Activated CD4-positive, alpha-beta T cell treated with anti-CD3 and anti-CD28 coated beads, Interleukin-2, amount 50 U/mL, for 1 hour (primary cell): ENCODE results near the gene NANOS1.

Experiments used
- DNase-seq: peaks from one replicate; pipeline ENCODE4 v3.0.0-alpha.2; 2020

The NANOS1 gene, protein sequence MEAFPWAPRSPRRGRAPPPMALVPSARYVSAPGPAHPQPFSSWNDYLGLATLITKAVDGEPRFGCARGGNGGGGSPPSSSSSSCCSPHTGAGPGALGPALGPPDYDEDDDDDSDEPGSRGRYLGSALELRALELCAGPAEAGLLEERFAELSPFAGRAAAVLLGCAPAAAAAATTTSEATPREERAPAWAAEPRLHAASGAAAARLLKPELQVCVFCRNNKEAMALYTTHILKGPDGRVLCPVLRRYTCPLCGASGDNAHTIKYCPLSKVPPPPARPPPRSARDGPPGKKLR

GRCh38 chr10:119029613-119030420 lies at the start of gene NANOS1:
NANOS1 (plus strand) TSS chr10:119029714; CDS start chr10:119029802, 88 bp downstream.
- peak; percentile 9 for DNase-seq

DNA sequence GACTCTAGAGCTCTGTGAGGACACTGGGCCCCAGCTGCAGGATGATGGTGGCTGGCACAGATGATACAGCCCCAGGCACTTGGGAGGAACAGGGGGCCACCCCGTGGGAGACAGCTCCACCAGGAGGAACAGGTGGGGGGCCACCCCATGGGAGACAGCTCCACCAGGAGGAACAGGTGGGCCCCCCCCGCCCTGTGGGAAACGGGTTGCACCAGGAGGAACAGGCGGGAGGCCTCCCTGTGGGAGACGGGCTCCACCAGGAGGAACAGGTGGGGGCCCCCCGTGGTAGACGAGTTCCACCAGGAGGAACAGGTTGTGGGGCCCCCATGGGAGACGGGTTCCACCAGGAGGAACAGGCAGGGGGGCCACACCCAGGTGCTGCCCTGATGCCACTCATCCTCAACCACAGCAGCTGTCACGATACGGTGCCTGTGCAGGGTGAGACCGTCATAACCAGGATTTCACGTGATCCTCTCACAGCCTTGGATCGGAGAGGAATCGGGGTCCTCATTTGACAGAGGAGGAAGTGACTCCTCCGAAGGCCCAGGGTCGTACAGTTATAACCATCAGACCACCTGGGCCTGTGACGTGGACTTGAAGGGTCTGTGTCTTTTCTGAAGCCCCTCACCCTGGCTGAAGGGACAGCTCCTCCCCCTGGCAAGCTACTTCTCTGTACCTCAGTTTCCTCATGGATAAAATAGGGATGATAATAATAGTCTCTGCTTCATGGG lies 49.2 kb upstream of the NANOS1 start:
- no peak for DNase-seq

DNA sequence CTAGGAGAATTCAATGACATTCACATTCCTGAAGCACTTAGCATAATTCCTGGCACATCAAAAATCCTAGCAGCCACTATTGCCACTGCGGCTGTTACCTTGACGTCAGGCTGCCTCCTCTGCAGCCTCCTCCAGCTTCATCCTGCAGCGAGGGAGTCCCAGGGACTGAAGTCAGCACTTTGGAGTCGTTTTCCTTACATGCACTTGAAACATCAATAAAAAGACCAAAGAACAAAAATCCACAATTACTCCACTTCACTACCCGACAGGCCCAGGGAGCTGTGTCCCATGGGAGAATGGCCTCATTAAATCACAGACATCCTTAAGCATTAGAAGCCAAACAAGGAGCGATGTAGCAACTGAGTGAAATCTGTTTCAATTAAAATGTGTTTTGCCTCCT lies 48.6 kb upstream of the NANOS1 start:
- no peak for DNase-seq

GRCh38 chr10:118981946-118982345 lies 47.6 kb upstream of the NANOS1 start:
- no peak for DNase-seq

GRCh38 chr10:118982366-118982765 lies 47.1 kb upstream of the NANOS1 start:
- no peak for DNase-seq

DNA sequence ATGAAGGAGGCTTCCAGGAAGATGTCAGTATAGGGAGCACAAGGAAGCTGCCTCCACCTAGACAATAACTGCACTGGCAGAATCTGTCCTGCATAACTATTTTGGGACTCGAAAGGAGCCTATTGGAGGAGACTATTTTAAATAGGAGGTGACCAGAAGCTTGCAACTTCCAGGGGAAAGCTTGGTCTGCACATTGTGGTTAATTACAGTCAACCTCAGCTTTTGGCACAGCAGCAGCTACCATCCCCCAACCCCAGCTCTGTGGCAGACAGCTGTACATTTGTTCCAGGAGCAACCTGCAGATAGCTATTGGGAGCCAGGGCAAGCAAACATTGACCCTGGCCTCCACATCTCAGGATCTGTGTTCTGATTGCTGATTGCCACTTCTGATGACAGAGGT lies 46.3 kb upstream of the NANOS1 start:
- no peak for DNase-seq

GRCh38 chr10:118985576-118985975 lies 43.9 kb upstream of the NANOS1 start:
- no peak for DNase-seq

DNA sequence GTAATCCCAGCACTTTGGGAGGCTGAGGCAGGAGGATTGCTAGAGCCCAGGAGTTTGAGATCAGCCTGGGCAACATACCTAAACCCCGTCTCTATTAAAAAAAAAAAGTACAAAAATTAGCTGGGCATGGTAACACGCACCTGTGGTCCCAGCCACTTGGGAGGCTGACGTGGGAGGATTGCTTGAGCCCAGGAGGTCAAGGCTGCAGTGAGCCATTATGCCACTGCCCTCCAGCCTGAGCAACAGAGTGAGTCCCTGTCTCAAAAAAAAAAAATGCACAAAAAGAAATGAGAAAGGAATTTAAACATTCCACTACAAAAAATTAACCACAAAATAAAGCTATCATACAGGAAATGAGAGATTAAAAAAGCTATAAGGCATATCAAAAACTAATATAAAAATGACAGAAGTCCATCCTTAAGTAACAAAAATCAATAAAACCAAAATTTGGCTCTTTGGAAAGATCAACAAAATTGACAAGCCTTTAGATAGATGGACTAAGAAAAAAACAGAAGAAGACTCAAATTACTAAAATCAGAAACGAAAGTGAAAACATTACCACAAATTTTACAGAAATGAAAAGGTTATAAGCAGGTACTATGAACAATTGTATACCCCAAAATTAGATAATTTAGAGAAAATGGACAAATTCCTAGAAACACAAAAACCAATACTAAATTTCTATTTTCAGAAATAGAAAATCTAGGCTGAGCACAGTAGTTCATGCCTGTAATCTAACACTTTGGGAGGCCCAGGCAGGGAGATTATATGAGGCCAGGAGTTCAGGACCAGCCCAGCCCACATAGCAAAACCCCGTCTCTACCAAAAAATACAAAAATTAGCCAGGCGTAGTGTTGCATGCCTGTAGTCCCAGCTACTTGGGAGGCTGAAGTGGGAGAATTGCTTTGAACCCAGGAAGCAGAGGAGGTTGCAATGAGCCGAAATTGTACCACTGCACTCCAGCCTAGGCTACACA lies 42.4 kb upstream of the NANOS1 start:
- DNase-seq, result no peak

DNA sequence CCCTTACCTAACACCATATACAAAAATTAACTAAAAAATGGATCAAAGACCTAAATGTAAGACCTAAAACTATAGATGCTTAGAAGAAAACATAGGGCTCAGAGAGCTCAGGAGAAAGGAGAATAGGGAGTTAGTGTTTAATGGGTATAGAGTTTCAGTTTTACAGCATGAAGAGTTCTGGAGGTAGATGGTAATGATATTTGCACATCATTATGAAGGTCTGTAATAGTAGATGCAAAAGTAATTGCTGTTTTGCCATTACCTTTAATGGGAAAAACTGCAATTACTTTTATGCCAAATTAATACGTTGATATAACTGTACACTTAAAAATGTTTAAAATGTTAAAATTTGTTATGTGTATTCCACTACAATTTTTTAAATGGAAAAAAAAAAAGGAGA lies 39.2 kb upstream of the NANOS1 start:
- no peak for DNase-seq

DNA sequence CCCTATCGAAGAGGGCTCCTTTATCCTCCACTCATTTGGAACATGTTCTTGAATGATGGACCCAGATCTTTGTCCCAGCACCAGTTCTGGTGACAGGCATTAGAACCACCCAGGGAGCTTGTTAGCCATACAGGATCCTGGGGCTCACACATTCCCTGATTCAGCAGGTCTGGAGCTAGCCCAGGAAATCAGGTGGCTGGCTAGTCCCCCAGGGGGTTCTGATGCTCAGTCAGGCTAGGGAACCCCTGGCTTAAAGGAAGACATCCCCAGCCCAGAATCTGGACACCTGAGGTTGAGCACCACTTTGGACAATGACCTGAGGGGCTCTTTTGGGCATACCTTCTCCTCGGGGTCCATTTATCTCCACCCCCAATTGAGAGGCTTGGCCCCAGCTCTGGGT lies 37.0 kb upstream of the NANOS1 start:
- no peak for DNase-seq

DNA sequence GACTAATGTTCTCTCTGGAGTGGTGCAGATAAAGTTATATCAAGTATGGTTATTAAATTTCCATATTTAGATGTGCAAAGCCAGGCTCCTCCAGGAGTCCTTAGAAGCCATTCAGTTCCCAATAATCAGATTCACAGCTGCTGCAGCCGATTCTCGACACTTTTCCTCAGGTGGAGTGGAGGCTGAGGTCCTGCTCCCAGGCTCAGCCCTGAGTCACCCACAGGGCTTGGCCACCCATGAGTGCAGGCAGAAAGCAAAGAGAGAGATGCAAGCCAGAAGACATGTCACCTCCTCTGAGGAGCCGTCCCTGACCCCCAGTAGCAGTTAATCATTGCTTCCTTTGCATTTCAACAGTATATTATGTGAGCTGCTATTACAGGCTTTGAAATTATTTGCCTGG lies 36.3 kb upstream of the NANOS1 start:
- no peak for DNase-seq

- no peak for DNase-seq
Observed at GRCh38 chr10:118994321-118994720, 35.2 kb upstream of the NANOS1 start.

- no peak for DNase-seq
Observed at GRCh38 chr10:118995739-118996138, 33.8 kb upstream of the NANOS1 start.

- no peak for DNase-seq
Observed at GRCh38 chr10:118997379-118997778, 32.1 kb upstream of the NANOS1 start.

GRCh38 chr10:118998183-118998582 lies 31.3 kb upstream of the NANOS1 start:
- no peak for DNase-seq

DNA sequence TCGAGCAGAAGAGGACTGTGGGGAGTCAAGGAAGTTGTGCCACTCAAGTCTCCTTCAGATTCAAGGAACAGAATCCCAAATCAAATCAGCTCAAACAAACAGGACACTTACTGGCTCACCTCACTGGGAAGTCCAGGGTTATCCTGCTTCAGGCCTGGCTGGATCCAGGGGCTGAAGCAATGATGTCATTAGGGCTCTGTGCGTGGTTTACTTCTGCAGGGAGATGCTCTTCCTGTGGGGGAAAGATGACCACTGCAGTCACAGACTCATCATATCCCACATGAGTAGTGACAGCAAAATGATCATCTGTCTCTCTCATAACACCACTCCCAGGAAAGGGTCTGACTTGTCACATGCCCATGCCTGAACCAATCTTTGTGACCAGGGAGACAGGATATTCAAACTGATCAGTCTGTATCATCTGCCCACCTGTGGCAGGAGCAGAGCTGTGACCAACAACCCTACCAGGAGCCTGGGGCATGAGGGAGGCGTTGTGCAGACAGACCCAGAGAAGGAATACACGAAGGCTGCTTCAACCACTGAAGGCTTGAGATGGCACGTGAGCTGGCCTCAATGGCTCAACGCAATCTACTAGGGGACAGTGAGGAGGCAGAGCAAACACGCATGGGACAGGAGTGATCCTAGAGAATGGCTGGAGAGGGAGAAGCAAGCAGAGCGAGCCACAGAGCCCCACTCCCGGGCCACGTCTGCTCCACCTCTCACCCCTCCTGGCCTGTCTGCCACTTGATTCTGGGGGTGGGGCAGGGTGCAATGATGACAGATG lies 27.6 kb upstream of the NANOS1 start:
- no peak for DNase-seq

DNA sequence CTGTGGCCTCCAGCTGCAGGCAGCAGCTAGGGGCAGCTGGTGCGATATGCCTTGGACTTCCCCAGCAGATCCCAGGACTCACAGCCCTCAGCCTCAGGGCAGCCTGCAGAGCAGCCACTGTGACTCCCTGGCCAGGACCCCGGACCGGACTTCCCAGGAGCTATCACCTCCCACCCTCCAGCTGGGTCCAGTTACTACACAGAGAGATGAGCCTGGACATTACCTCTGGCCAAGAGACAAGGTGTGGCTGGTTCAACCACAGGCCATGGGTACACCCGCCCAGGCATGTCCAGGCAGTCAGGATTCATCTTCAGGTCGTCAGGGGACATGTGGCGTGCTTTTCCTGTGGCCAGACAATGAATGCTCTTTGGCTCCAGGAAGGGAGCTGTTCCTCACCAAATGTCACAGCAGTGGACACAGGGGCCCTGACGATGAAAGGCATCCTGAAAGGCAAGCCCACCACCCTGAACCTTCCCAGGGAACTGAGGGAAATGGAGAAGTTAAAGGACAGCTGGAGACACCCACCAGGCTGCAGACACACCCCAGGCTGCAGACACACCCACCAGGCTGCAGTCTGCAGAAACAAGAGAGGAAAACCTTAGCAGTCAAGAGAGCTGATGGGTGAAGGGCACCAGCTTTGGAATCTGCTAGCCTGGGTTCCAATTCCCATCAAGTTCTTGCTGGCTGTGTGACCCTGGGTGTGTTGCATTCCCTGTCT lies 25.8 kb upstream of the NANOS1 start:
- no peak for DNase-seq

GRCh38 chr10:119005362-119006043 lies 24.0 kb upstream of the NANOS1 start:
- no peak for DNase-seq

DNA sequence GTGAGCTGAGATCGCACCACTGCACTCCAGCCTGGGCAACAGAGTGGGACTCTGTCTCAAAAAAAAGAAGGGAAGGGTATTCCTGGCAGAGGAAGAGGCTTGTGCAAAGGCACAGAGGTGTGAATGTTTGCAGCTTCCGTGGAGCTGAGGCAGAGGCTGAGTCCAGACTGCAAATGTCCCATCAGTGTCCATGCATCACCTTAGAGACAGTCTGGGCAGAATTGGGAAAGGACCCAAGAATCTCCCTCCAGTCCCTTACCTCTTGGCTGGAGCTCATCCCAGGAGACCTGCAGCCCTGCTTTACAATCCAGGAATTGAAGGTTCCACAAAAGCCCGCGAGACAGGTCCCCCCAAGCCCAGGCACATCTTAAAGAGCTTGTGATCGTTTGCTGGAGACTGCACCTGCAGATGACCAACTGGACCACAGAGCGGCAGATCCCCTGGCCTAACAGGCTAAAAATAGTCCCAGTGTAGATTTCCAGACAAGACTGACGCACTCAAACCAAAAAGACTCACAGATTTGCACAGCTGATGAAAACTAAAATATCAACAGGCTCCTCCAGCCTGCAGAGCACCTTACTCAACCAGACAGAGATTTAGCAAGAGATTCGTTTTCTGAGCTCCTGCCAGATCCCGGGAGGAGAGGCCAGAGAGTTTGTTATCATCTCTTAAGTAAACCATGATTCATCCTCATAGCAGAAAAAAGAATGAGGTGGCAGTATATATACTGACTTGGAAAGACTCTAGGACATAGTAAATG lies 22.9 kb upstream of the NANOS1 start:
- DNase-seq, result no peak

GRCh38 chr10:119007211-119007574 lies 22.3 kb upstream of the NANOS1 start:
- no peak for DNase-seq
